AG04449 (cell line): ENCODE results near the gene DEDD2.

Experiments used
- CTCF ChIA-PET: fragments of 350-600 bp; formaldehyde crosslinking; extraction: SDS; loops from one replicate; lab custom pipeline; 2021; ENCODE audit warnings: antibody characterized with exemption; lab: Yijun Ruan, JAX
- POLR2A ChIA-PET: fragments of 400-600, 350-600 bp; formaldehyde crosslinking; extraction: SDS; loops from one replicate; lab custom pipeline; 2020; ENCODE audit warnings: antibody characterized with exemption, inconsistent platforms; lab: Yijun Ruan, JAX
- DNase-seq: peaks from one replicate; pipeline ENCODE4 v3.0.0-alpha.2; 2010; ENCODE audit warnings: low read depth, low spot score
- H3K4me3 ChIP-seq: 2 replicates; pipeline ENCODE4 v1.5.1; 2011; ENCODE audit warnings: low read depth, mild to moderate bottlenecking, control low read depth, low read length
- TF ChIP-seq, protein P1 (sequence below): IDR thresholded peaks from one replicate; pipeline ENCODE4 v1.5.1; 2011; ENCODE audit warnings: mild to moderate bottlenecking, moderate library complexity, low read length, control low read depth, inconsistent platforms; ENCODE audit not compliant: insufficient read depth; ENCODE audit errors: missing control alignments

The DEDD2 gene

DNA sequence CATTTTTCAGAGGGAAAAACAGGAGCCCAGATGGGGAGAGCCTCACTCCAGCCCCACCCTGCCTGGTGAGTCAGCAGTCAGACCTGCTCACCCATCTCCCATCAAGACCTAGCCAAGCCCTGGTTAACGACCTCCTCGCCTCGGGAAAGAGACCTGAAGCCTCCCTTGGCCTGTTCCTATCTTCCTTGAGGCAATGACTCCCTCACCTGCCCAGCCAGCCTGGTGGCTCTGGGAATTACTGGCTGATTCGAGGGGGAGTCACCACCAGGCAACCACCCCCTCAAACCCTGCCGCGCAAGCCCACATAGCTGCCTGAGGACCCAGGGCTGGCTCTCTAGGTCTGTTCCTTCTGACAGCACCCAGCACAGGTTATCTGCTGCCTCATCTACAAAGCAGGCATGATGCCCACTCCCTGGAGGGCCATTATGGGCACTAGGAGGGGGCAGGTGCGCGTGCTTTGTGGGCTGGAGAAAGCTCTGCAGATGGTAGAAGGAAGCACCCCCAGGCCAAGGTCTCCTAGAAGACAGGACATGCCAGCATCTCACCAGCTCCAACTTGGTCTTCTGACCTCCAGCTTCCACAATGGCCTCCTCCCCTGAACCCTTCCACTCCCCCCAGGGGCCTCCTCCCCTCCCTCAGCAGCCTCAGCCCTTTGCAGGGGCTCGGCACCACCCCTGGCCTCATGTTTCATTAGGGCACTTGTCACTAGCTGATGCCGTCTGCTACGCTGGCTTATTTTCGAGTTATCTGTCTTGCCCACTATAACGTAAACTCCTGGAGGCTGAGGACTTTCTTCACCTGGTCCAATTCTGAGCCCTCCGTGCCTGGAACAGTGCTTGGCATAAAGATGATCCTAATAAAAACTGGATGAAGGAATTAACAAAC lies 10.4 kb downstream of the DEDD2 start:
- POLR2A ChIA-PET, result interaction anchor here (1.0 kb wide), 1 partner anchor 12 kb away, joined by 3 read pairs; no protein-coding TSS in a partner anchor
- TF ChIP-seq, protein P1, sequence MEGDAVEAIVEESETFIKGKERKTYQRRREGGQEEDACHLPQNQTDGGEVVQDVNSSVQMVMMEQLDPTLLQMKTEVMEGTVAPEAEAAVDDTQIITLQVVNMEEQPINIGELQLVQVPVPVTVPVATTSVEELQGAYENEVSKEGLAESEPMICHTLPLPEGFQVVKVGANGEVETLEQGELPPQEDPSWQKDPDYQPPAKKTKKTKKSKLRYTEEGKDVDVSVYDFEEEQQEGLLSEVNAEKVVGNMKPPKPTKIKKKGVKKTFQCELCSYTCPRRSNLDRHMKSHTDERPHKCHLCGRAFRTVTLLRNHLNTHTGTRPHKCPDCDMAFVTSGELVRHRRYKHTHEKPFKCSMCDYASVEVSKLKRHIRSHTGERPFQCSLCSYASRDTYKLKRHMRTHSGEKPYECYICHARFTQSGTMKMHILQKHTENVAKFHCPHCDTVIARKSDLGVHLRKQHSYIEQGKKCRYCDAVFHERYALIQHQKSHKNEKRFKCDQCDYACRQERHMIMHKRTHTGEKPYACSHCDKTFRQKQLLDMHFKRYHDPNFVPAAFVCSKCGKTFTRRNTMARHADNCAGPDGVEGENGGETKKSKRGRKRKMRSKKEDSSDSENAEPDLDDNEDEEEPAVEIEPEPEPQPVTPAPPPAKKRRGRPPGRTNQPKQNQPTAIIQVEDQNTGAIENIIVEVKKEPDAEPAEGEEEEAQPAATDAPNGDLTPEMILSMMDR, result no peak

DNA sequence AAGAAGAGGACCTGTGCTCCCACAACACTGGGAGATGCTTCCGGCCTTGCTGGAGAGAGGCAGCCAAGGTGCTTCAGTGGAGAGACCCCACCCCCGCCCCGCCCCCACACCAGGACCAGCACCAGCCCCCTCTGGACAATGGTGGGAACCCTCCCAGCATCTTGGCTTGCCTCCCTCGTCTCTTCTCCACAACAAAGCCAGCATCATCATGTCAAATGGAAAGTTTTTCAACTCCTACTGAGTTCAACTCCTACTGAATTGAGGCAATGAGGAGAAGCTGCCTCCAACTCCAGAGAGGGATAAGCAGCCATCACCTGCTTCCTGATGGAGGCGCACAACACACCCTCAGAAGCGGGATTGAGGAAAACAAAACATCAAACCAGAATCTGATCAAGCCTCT lies 12.8 kb downstream of the DEDD2 start:
- ChIA-PET POLR2A (no interaction called here), CTCF (interaction anchor here (1.5 to 1.6 kb wide), 2 partner anchors 11 to 20 kb away, joined by 5 to 9 read pairs; no protein-coding TSS in a partner anchor)
- TF ChIP-seq, protein P1, result no peak
- DNase-seq, result no peak
- no peak overlapping the region for H3K4me3 ChIP-seq

More for the DNA sequence above, 10.4 kb downstream of the DEDD2 start:
- H3K4me3 ChIP-seq, result no peak overlapping the region
- DNase-seq, result no peak
- CTCF ChIA-PET, result interaction anchor here (1.4 to 3.1 kb wide), 5 partner anchors 10 to 98 kb away, joined by 4 to 16 read pairs (median 8); partner anchors contain the start of gene DEDD2

DNA sequence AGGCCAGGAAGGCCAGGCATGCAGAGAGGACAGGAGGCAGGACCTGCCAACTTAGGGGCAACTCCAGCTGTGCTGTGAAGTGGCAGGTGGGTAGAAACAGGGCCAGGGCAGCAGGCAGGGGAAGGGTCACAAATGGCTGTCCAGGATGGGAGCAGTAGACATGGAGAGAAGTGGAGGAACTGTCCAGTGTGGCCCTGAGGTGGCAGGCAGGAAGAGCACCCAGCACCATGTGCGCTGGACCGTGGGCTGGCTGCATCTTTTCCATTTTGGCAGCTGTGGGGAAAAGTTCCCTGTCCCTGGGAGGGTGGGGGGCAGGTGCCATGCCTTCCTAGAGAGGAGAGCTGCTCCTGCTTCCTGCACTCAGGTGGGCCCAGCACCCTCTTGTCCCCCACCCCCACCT lies 13.8 kb downstream of the DEDD2 start:
- ChIA-PET CTCF (interaction anchor here (1.5 kb wide), 1 partner anchor 19 kb away, joined by 5 read pairs; no protein-coding TSS in a partner anchor), POLR2A (interaction anchor here (0.6 kb wide), 1 partner anchor 117 kb away, joined by 3 read pairs; no protein-coding TSS in a partner anchor)
- no peak for DNase-seq
- TF ChIP-seq, protein P1, result no peak
- H3K4me3 ChIP-seq, result no peak overlapping the region

DNA sequence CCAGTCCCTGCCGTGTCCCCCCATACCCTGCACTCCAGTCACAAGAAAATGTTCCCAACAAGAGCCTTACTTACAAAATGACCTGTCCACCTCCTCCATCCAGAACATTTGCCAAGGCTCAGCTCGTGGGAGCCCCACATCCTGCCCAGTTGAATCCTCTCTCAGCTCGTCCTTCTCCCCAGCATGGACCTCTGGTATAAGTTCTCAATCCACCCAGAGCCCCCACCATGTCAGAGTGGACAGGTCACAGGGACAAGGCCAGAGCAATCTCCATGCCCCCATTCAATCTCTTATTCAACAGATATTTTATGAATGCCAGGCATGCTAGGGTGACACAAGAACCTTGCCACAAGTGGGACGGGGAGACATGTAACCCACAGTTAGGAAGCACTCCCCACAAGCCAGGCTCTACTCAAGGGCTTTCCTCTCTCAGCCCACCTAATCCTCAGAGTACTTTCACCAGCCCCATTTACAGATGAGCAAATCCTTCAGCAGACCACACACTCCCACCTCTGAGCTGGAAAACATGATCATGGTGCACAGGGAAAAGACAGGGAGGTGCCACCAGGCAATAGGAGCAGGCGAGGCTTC lies 15.1 kb downstream of the DEDD2 start:
- TF ChIP-seq, protein P1, result no peak
- ChIA-PET CTCF (interaction anchor here (1.0 to 1.3 kb wide), 2 partner anchors 18 to 44 kb away, joined by 3 to 8 read pairs; no protein-coding TSS in a partner anchor), POLR2A (no interaction called here)
- no peak overlapping the region for H3K4me3 ChIP-seq
- DNase-seq, result no peak

DNA sequence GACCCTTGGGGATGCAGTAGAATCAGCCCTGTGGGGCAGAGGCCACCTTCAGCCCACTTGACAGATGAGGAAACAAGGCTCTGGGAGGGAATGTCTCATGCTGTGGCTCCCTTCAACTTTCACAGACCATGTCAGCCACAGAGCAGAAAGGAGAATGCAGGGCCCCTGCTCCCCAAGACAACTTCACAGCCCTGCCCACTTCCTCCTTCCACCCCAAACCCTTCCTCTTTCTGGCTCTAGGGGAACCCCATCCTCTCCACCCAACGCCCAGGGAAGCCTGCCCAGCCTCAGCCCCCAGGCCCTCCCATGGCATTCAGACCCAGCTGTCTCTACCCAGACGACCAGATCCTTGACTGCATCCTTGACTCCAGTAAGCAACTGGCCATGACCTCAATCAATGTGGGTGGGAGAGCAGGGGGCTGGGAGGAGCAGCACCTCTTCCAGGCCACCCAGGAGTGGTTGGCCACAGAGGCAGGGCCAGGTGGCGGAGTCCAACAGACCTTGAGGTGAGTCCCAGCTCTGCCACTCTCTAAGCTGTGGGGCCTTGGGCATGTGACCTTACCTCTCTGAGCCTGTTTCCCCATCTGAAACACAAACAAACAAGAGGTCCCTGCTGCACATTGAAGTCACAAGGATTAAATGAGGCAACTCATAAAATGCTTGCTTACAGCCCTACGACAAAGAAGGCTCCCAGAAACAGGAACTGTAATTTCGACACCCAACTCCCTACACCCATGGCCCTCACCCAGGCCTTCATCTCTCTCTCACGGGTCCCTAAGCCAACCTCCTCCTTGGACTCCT lies 15.8 kb downstream of the DEDD2 start:
- CTCF ChIA-PET, result interaction anchor here (1.0 to 1.3 kb wide), 2 partner anchors 17 to 45 kb away, joined by 3 to 8 read pairs; no protein-coding TSS in a partner anchor
- no peak for DNase-seq
- TF ChIP-seq, protein P1, result no peak
- no peak overlapping the region for H3K4me3 ChIP-seq
- POLR2A ChIA-PET, result no interaction called here
